Measurements from ENCODE around the gene CCDC60. TPM values are rescaled to one million over a fixed set of nuclear protein-coding genes. Genes with fewer than 3 reads are reported as not detected.

Gene CCDC60
- total RNA-seq, 2 donors from 2014 or later = not detected

DNA sequence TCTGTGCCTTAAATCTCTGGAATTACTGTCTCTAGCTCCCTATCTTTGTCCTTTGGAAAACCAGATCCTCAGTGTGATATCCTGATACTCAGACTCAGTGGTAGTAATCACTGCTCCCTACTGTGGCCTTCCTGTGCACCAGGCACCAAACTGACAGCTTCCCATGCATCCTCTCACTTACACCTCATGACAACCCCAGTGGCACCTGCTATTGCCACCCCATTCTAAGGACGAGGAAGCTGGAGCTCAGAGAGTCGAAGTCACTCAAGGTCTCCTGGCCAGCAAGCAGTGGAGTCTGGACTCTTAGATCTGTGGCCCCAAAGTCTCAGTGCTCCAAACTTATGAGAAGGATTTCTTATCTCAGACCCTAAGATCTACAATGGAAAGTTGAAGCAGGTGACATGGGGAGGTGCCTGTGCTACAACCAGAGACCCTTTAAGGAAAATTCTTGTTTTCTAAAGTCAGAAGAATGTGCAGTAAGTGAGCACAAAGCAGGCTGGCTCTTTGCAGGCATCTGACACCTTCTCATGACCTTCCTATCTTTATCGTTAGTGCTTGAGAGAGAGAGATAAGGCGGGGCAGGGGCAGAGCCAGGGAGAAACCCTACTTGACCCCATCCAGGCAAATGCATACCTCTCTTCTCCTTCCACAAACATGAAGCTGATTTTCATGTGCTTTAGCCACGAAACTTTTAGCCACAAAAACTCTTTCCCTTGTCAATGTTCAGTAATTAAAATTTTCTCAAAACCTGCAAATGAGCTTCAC lies 47.1 kb downstream of the CCDC60 start:
- Histone ChIP-seq H3K27ac (no peak overlapping the region), H3K27me3 (replicated peaks; ENCODE audit: insufficient read depth) (no peaks in the 10 kb centered on the region), H3K36me3 (no peaks in the 10 kb centered on the region), H3K4me3 (no peak overlapping the region), H3K4me1 (ENCODE audit: control insufficient read depth in 1 of 2, low read depth in 2 of 2) (no peaks in the 10 kb centered on the region), H3K9me3 (no peaks in the 10 kb centered on the region)
- no peak for DNase-seq (ENCODE audit: low spot score)
- TF ChIP-seq, protein P1, sequence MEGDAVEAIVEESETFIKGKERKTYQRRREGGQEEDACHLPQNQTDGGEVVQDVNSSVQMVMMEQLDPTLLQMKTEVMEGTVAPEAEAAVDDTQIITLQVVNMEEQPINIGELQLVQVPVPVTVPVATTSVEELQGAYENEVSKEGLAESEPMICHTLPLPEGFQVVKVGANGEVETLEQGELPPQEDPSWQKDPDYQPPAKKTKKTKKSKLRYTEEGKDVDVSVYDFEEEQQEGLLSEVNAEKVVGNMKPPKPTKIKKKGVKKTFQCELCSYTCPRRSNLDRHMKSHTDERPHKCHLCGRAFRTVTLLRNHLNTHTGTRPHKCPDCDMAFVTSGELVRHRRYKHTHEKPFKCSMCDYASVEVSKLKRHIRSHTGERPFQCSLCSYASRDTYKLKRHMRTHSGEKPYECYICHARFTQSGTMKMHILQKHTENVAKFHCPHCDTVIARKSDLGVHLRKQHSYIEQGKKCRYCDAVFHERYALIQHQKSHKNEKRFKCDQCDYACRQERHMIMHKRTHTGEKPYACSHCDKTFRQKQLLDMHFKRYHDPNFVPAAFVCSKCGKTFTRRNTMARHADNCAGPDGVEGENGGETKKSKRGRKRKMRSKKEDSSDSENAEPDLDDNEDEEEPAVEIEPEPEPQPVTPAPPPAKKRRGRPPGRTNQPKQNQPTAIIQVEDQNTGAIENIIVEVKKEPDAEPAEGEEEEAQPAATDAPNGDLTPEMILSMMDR (IDR thresholded peaks at IDR 0.05) = no peak
- no peak for ATAC-seq (ENCODE audit: insufficient number of reproducible peaks, low FRiP score, low read depth)

GRCh38 chr12:119383206-119383605 lies 48.7 kb downstream of the CCDC60 start:
- no peaks in the 10 kb centered on the region for H3K4me1 ChIP-seq (ENCODE audit: control insufficient read depth in 1 of 2, low read depth in 2 of 2)
- TF ChIP-seq, protein P1 (IDR thresholded peaks at IDR 0.05) = no peak
- H3K4me3 ChIP-seq = no peak overlapping the region
- H3K27ac ChIP-seq = no peak overlapping the region
- H3K9me3 ChIP-seq = no peaks in the 10 kb centered on the region
- no peaks in the 10 kb centered on the region for H3K36me3 ChIP-seq
- H3K27me3 ChIP-seq (replicated peaks; ENCODE audit: insufficient read depth) = no peaks in the 10 kb centered on the region
- no peak for DNase-seq (ENCODE audit: low spot score)
- no peak for ATAC-seq (ENCODE audit: insufficient number of reproducible peaks, low FRiP score, low read depth)

DNA sequence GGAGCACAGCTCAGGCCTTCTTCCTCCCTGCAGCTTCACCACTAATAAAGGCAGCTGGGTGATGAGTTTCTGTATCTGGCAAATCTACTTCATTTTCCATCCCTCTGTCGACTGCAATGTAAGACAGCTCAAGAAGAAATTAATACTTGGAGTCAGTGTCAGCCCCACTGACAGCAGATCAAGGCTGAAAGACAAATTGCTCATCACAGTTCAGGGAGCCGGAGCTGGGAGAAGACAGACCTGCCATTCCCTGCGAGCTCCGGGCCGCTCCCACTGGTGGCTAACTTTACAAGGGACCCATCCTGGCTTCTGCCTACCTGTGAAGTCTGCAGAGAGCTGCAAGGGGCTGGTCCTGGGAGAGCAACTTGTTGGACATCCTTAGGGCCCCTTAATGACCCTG lies 49.8 kb downstream of the CCDC60 start:
- DNase-seq (ENCODE audit: low spot score) = no peak

GRCh38 chr12:119385659-119386058 lies 51.1 kb downstream of the CCDC60 start:
- H3K36me3 ChIP-seq = no peaks in the 10 kb centered on the region
- no peak overlapping the region for H3K4me3 ChIP-seq
- TF ChIP-seq, protein P1 (IDR thresholded peaks at IDR 0.05) = no peak
- H3K4me1 ChIP-seq (ENCODE audit: control insufficient read depth in 1 of 2, low read depth in 2 of 2) = no peaks in the 10 kb centered on the region
- H3K9me3 ChIP-seq = no peaks in the 10 kb centered on the region
- no peaks in the 10 kb centered on the region for H3K27me3 ChIP-seq (replicated peaks; ENCODE audit: insufficient read depth)
- DNase-seq (ENCODE audit: low spot score) (no peak), ATAC-seq (ENCODE audit: insufficient number of reproducible peaks, low FRiP score, low read depth) (no peak)
- H3K27ac ChIP-seq = no peak overlapping the region

More for the DNA sequence above, 49.8 kb downstream of the CCDC60 start:
- H3K4me1 ChIP-seq (ENCODE audit: control insufficient read depth in 1 of 2, low read depth in 2 of 2) = no peaks in the 10 kb centered on the region
- H3K27ac ChIP-seq = no peak overlapping the region
- no peaks in the 10 kb centered on the region for H3K36me3 ChIP-seq
- no peaks in the 10 kb centered on the region for H3K27me3 ChIP-seq (replicated peaks; ENCODE audit: insufficient read depth)
- H3K4me3 ChIP-seq = no peak overlapping the region
- no peak for ATAC-seq (ENCODE audit: insufficient number of reproducible peaks, low FRiP score, low read depth)
- no peaks in the 10 kb centered on the region for H3K9me3 ChIP-seq
- TF ChIP-seq, protein P1 (IDR thresholded peaks at IDR 0.05) = no peak

DNA sequence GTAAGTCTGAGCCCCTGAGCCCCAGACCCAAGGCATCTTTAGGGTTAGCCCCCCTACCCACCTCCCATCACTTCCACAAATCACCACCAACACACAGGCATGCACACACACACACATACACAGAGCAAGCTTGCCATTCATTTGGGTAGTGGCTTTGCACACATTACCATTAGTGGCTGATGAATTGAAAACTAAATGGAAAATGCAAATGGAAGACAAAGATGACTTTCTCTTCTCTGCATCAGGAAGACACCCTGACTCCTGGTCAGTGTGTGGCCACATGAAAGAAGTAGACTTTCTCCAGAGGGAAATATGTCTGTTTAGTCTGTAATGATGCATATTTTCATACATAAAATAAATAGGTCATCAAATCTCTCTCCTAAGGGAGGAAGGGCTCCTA lies 55.2 kb downstream of the CCDC60 start:
- H3K27ac ChIP-seq = no peak overlapping the region
- H3K4me1 ChIP-seq (ENCODE audit: control insufficient read depth in 1 of 2, low read depth in 2 of 2) = no peaks in the 10 kb centered on the region
- ATAC-seq (ENCODE audit: insufficient number of reproducible peaks, low FRiP score, low read depth) (no peak), DNase-seq (ENCODE audit: low spot score) (no peak)
- TF ChIP-seq, protein P1 (IDR thresholded peaks at IDR 0.05) = no peak
- H3K9me3 ChIP-seq = no peaks in the 10 kb centered on the region
- H3K36me3 ChIP-seq = no peaks in the 10 kb centered on the region
- H3K4me3 ChIP-seq = no peak overlapping the region
- H3K27me3 ChIP-seq (replicated peaks; ENCODE audit: insufficient read depth) = no peaks in the 10 kb centered on the region
